PFSK-1 (cell line): Measurements from ENCODE around the gene SMYD4.

Experiments used
- FOXP2 ChIP-seq: optimal IDR thresholded peaks from 2 replicates; pipeline ENCODE3; 2011; ENCODE audit warnings: borderline replicate concordance, control low read depth, inconsistent platforms; ENCODE audit not compliant: insufficient read depth; ENCODE audit errors: extremely low read length, extremely low read depth
- POLR2AphosphoS5 ChIP-seq: IDR thresholded peaks from 2 replicates; pipeline ENCODE4 v1.6.1; 2012; ENCODE audit warnings: low read depth, mild to moderate bottlenecking, control low read depth, low read length, moderate library complexity
- SIN3A ChIP-seq: IDR thresholded peaks from 2 replicates; pipeline ENCODE4 v1.6.1; 2012; ENCODE audit warnings: mild to moderate bottlenecking, low read length, moderate library complexity, borderline replicate concordance; ENCODE audit not compliant: insufficient read depth
- TAF1 ChIP-seq: IDR thresholded peaks from 2 replicates; pipeline ENCODE4 v1.6.1; 2012; ENCODE audit warnings: low read length, control low read depth, borderline replicate concordance; ENCODE audit not compliant: insufficient read depth
- TF ChIP-seq, protein P1 (sequence below), 2 experiments: IDR thresholded peaks; 2 replicates each; pipeline versions ENCODE4 v1.6.1 to v1.8.0; 2011 to 2012; ENCODE audit warnings: low read depth in 2 of 2, low read length in 2 of 2, control low read depth in 1 of 2, inconsistent platforms in 1 of 2, mild to moderate bottlenecking in 1 of 2, moderate library complexity in 1 of 2; ENCODE audit not compliant: insufficient read depth in 1 of 2

DNA sequence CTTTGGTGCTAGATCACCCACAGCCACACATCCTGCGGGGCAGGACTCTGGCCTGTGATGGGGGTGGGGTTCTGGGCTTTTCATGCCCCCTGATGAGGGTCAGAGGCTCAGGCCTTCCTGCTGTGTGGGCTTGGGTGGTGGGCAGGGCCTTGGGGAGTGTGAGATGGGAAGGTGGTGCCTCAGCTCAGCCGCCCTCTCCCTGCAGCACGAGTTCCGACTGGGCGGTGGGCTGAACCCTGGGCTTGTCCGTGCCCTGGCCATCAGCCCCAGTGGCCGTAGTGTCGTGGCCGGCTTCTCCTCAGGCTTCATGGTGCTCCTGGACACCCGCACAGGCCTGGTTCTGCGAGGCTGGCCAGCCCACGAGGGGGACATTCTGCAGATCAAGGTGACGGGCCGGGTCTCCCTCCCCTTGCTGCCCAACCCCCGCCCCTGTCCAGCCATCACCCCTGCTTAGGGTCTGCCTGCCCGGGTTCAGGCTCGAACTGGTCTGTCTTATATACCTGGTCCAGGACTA lies 93.8 kb downstream of the SMYD4 start:
- TF ChIP-seq SIN3A (no peak), POLR2AphosphoS5 (no peak), TAF1 (no peak), FOXP2 (no peak)
- TF ChIP-seq, protein P1, sequence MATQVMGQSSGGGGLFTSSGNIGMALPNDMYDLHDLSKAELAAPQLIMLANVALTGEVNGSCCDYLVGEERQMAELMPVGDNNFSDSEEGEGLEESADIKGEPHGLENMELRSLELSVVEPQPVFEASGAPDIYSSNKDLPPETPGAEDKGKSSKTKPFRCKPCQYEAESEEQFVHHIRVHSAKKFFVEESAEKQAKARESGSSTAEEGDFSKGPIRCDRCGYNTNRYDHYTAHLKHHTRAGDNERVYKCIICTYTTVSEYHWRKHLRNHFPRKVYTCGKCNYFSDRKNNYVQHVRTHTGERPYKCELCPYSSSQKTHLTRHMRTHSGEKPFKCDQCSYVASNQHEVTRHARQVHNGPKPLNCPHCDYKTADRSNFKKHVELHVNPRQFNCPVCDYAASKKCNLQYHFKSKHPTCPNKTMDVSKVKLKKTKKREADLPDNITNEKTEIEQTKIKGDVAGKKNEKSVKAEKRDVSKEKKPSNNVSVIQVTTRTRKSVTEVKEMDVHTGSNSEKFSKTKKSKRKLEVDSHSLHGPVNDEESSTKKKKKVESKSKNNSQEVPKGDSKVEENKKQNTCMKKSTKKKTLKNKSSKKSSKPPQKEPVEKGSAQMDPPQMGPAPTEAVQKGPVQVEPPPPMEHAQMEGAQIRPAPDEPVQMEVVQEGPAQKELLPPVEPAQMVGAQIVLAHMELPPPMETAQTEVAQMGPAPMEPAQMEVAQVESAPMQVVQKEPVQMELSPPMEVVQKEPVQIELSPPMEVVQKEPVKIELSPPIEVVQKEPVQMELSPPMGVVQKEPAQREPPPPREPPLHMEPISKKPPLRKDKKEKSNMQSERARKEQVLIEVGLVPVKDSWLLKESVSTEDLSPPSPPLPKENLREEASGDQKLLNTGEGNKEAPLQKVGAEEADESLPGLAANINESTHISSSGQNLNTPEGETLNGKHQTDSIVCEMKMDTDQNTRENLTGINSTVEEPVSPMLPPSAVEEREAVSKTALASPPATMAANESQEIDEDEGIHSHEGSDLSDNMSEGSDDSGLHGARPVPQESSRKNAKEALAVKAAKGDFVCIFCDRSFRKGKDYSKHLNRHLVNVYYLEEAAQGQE (IDR thresholded peaks at IDR 0.05; ENCODE audit: insufficient read depth in 1 of 2, low read depth in 2 of 2, low read length in 2 of 2), result no peak
